ENCODE measurements around the gene SLC35E3. TPM values are rescaled to one million over a fixed set of nuclear protein-coding genes. Genes with fewer than 3 reads are reported as not detected.

Gene SLC35E3
- total and polyA plus RNA-seq, 2 of the 13 experiments (the other 11 are each of a cell fraction or from before 2014, with no cell fraction given) = 13.0 to 22.1 TPM

GRCh38 chr12:68804657-68805591 is 58.9 kb downstream of the SLC35E3 start (continued):
- TF ChIP-seq NR2C2 (CRISPR knock-in tag; IDR thresholded peaks at IDR 0.05; ENCODE audit: borderline replicate concordance) (peak; percentile 90), HNRNPL (IDR thresholded peaks at IDR 0.05; ENCODE audit: low read depth, low read length) (peak; percentile 60; the same call in 1 of the 2 replicates), RERE (CRISPR knock-in tag; IDR thresholded peaks at IDR 0.05; ENCODE audit: low read depth) (no peak; the same call in 1 of the 2 replicates), THAP11 (CRISPR knock-in tag; IDR thresholded peaks at IDR 0.05) (peak; percentile 55), IRF2 (CRISPR knock-in tag; IDR thresholded peaks at IDR 0.05) (peak; percentile 95), ZNF383 (CRISPR knock-in tag; IDR thresholded peaks at IDR 0.05; ENCODE audit: borderline replicate concordance) (0 out of 2 replicates have a peak, but pooled peaks have one; percentile 62), PAWR (CRISPR knock-in tag; IDR thresholded peaks at IDR 0.05; ENCODE audit: borderline replicate concordance) (no peak), MEF2D (CRISPR knock-in tag; IDR thresholded peaks at IDR 0.05) (peak; percentile 92), SRSF4 (IDR thresholded peaks at IDR 0.05; ENCODE audit: low read depth, low read length, poor library complexity, severe bottlenecking) (no peak), ZNF766 (CRISPR knock-in tag; IDR thresholded peaks at IDR 0.05; ENCODE audit: borderline replicate concordance) (peak; percentile 59; the same call in 1 of the 2 replicates), ZMAT5 (CRISPR knock-in tag; IDR thresholded peaks at IDR 0.05; ENCODE audit: borderline replicate concordance, low read depth) (no peak), TERF1 (CRISPR knock-in tag; IDR thresholded peaks at IDR 0.05) (no peak), HNRNPUL1 (IDR thresholded peaks at IDR 0.05; ENCODE audit: low read depth, low read length) (no peak), U2AF1 (optimal IDR thresholded peaks at IDR 0.05; ENCODE audit: low read depth, low read length) (no peak)

Measured in HepG2 (cell line).